Activated naive CD4-positive, alpha-beta T cell treated with Interleukin-2 at 50 U/mL for 16 hours (primary cell): Measurements from ENCODE around the gene TPTE2.
"Not testable (repeated sequence)": the region's sequence is repeated elsewhere in the genome, so short reads cannot be mapped to it uniquely, and the experiment has no call there.

Experiments
- DNase-seq: peaks from one replicate; pipeline ENCODE4 v3.0.0-alpha.2; 2020

TPTE2 gene

DNA sequence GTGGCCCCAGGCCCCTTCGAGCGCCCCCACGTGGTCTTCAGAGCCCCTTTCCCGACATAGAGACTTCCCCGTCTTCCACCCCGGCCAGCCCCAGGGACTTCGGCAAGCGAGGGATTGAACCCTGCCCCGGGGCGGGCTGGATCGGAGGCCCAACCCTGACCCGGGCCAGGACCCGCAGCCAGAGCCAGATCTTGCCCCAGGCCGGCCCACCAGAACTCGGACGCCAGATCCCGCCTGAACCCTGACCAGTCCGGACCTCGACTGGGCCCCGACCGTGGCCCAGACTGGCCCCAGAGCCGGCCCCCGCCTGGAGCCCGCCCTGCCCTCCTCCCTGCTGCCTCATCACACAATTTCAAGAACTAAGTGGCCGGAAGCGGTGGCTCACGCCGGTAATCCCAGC is 253 bp upstream of the TPTE2 start:
- DNase-seq: no peak

DNA sequence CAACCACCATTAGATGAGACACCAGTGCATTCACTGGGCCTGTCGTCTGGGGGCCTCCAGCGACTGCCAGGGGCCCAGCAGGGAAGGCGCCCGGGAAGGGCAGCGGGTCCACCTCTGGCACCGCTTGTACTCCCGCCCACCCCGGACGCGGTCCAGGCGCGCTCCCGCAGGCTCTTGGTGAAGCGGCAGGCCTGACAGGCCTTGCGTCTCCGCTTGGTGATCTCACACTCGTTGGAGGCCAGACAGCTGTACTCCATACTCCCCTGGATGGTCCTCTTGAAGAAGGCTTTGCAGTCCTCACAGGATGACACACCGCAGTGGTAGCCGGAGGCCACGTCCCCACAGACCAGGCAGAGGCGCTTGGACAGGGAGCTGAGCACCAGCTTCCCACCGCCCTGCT is 660 bp downstream of the TPTE2 start:
- not testable (repeated sequence) for DNase-seq

DNA sequence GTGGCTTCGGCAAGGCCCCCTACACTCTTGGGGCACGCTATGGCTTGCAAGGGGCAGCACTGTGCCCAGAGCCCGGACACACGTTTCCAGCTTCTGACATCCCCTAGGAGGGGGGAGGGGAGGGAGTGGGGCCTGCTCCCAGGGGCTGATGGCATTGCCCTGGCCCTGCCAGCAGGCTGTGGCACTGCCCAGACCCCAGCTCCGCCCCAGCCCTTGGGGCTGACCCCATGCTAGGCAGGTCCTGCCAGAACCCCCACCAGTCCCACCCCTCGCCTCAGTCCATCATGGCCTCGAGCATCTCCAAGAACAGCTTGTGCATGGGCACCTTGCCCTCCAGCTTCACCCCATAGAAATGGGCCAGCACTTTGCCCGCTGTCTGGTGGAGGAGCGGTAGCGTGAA is 1.6 kb downstream of the TPTE2 start:
- not testable (repeated sequence) for DNase-seq

DNA sequence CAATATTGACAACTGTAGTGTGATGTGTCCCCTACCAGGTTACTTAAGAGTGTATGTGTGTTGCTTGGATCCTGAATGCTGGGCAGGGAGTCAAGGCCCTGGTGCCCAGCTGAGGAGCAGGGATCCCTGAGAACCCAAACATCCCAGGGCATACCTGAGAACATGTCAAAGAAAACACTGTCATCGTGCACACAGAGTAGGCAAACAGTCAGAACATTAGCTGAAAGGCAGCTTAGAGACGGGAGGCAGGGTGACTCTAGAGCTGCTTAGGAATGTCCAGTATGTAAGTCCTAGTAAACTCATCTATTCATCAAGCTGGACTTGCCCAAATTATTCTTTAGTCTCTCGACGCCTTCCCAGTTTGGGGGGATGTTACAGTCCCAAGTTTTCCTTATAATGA is 4.0 kb downstream of the TPTE2 start:
- not testable (repeated sequence) for DNase-seq

DNA sequence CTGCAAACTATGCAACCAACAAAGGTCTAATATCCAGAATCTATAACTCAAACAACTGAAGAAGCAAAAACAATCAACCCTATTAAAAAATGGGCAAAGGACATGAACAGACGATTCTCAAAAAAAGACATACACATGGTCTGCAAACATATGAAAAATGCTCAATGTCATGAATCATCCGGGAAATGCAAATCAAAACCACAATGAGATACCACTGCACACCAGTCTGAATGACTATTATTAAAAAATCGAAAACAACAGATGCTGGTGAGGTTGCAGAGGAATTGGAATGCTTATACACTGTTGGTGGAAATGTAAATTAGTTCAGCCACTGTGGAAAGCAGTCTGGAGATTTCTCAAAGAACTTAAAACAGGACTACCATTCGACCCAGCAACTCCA is 12.1 kb downstream of the TPTE2 start:
- not testable (repeated sequence) for DNase-seq

DNA sequence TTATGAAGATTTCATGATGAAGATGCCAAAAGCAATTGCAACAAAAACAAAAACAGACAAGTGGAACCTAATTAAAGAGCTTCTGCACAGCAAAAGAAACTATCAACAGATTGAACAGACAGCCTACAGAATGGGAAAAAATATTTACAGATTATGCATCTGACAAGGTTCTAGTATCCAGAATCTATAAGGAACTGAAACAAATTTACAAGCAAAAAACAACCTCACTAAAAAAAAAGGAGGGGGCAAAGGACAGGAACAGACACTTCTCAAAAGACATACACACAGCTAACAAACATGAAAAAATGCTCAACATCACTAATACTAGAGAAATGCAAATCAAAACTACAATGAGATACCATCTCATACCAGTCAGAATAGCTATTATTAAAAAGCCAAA is 35.7 kb downstream of the TPTE2 start:
- not testable (repeated sequence) for DNase-seq

DNA sequence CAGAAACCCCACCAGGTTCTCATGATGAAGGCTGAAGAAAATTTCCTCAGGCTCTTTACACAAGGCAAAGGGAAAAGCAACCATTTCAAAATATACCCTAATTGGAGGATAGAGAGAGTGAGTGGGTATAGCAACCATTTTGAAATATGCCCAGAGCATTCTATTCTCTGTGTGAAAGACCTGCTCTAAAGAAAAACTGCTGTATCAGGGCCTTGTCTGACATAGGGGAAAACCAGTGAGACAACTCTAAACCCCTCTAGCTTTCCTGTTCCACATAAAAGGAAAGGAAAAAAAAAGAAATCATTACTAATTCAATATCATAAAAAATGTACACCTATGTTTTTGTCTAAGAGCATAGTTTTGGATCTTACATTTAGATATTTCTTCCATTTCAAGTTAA is 42.3 kb downstream of the TPTE2 start:
- DNase-seq: no peak

DNA sequence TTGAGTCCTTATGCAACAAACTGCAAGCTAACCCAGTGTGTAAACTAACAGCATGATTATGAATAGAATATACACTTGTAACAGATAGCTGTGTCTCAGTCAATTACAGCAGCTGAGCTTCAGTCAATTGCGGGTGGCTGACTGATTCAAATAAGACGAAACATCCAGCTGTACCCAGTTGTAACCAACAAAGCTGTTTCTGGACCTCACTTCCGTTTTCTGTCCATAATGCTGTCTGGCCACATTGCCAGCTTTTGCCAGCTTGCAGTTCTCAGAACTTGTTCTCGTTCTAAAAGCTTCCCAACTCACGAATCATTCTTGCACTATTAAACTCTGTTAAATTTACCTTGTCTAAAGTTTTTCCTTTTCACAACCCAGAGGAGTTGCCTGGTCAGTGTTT is 53.7 kb downstream of the TPTE2 start:
- not testable (repeated sequence) for DNase-seq

DNA sequence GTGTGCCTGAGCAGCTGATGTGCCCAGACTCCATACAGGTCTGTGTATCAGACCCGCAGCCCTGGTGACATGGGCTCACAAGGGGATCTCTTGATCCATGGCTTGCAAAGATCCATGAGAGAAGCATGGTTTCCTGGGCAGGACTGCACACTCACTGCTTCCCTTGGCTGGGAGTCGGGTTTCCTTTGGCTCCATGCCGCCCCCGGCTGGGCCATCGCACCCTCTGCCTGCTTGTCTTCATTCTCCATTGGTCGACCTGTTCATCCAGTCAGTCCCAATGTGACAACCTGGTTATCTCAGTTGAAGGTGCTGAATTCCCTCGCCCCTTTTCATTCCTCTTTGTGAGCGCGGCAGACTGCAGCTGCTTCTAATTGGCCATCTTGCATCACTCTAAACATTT is 101.2 kb downstream of the TPTE2 start:
- DNase-seq: not testable (repeated sequence)

DNA sequence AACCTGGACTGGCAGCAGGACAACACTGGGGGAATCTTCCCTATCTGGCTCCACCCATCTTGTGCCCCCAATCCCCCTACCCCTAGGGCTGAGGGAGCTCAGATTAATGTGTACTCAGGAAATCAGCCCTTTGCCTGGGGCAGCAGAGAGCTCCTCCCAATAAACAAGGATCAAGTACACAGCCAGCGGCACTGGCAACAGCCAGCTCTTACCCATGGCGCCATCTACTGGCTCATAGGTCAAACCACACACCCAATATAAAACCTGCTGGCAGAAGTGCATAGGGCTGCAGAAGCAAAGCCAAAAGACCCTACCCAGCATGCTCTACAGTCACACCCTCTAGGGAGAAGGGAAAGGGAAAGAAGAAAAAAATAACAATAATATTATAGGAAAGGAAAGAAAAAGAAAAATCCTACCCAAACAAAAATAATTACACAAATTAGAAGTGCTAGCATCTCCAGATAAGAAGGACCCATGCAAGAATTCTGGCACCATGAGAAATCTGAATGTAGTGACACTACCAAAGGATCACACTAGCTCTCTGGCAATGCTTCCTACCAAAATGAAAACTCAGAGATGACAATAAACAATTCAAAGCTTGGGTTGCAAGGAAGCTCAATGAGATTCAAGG is 122.2 kb downstream of the TPTE2 start:
- not testable (repeated sequence) for DNase-seq

DNA sequence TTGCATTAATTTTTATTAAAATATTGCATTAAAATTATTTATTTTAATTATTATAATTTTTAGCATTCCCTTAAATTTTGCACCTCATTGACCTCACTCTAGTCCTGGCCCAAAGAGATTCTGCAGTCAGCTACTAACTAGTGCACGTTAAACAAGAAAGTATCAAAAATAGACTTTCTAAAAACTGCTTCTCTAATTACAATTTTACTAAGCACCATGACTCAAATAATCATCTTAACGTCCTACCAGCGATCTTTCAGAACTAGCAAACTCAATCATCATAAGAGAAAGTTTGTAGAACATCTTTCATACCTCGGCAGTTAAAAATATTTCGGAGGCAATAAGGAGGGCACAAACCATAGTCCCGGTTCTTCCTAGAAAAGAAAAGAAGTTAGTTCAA is 123.6 kb downstream of the TPTE2 start:
- DNase-seq: not testable (repeated sequence)

DNA sequence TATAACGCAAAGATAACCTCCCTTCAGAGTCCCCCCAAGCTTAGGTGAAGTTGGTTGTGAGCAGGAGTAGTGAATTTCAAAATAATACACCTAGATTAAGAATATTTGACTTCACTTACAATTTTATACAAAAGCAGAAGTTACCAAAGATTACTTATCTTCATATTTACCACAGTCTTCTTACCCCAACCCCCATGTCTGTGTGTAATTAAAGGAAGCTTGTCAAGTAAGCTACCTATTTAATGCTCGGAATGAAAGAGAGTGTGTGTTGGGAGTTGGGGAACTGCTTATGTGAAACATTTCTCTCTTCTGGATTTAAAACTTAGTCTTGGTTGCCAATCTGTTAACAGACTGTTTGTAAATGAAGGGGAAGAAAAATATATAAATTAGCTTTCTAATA is 139.1 kb downstream of the TPTE2 start:
- not testable (repeated sequence) for DNase-seq

DNA sequence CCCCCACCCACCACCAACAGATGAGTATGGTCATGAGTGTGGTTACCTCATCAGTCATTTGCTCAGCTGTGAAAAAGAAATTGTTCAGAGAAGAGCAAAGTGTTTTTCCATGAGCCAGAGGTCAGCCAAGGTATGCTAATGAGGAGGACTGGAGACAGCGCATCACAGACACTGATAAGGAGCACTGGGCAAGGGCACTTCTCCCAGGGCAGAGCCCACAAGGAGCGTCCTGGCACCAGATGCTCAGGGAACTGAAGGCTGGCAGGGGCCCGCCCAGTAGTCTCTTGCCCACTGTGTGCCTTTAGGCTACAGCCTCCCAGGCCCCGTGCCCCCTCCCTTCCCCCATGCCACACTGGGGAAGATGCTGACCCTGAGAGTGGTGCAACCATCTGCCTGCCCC is 148.8 kb downstream of the TPTE2 start:
- not testable (repeated sequence) for DNase-seq

DNA sequence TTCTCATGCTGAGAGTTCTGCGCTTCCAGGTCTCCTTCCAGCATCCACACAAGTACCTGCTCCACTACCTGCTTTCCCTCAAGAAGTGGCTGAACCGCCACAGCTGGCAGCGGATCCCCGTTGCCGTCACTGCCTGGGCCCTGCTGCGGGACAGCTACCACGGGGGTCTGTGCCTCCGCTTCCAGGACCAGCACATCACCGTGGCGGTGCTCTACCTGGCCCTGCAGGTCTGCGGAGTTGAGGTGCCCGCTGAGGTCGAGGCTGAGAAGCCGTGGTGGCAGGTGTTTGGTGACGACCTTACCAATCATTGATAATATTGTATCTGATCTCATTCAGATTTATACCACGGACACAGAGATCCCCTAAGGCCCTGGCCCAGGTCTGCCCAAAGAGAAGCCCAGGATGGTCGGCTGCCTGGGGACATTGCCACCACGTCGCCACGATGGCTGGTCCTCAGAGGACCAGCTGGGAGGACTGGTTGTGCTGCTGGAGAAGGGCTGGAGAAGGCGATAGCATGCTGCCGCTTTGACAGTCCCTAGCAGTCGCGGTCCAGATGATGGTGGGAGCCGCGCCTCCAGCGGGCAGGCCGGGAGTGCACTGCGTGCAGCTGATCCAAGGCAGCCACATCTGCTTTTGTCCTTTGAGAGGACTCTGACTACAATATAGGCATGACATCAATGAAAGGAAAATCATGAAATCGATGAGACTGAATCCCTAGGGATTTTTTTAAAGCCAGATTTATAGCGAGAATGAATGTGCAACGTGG is 178.4 kb downstream of the TPTE2 start:
- DNase-seq: not testable (repeated sequence)

DNA sequence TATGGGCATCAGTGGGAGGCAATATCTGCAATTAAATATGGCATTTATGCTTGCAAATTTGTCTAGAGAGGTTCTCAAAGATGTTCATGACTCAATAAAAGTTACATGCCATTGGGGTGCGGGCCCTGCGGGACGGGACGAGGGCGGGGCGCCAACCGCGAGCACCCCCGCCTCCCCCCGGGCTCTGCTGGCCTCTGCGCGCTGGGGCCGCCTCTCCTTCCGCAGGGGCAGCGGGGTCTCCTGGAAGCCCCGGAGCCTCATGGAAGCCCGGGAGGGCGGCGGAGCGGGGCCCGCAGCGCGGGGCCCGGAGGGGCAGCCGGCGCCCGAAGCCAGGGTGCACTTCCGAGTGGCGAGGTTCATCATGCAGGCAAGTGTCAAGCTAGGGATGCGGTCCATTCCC is 179.2 kb downstream of the TPTE2 start:
- no peak for DNase-seq
